Measurements from ENCODE around the gene PRRC2C. TPM values are rescaled to one million over a fixed set of nuclear protein-coding genes. Genes with fewer than 3 reads are reported as not detected.

PRRC2C gene
- polyA plus RNA-seq, 1 donor from 2014 or later = 42.4 TPM

DNA sequence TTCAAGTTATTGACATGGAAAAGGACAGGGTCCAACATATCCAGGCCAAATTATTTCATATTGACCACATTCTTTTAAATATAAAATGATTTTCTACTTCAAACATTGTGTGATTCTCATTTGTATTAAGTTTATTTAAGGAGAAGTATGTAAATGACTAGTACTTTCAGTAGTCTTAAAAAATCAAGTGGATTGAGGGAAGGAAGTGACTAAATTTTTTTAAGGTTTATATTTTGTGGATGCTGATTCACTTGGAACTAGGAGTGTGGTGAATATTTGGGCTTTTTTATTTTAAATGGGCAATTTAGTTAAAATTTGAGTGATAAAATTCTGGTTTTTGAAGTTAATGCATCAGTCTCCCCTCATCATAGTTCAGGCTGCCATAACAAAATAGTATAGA lies 10.1 kb downstream of the PRRC2C start:
- H4K20me1 ChIP-seq (ENCODE audit: insufficient read depth) = peaks cover 16% of the 10 kb centered on the region
- H2AFZ ChIP-seq (ENCODE audit: low read depth, low read length) = no peak overlapping the region
- no peak overlapping the region for H3K9ac ChIP-seq (ENCODE audit: low read length)
- H3K79me2 ChIP-seq (replicated peaks; ENCODE audit: insufficient read depth, low read length) = peaks cover 98% of the 10 kb centered on the region
- H3F3A ChIP-seq (ENCODE audit: insufficient read depth, low read length, poor library complexity, severe bottlenecking) = no peaks in the 10 kb centered on the region
- TF ChIP-seq MXI1 (conservative IDR thresholded peaks at IDR 0.05; ENCODE audit: poor library complexity, severe bottlenecking) = no peak
- TF ChIP-seq SMC3 (conservative IDR thresholded peaks at IDR 0.05; ENCODE audit: poor library complexity) = no peak
- TF ChIP-seq, protein P1, sequence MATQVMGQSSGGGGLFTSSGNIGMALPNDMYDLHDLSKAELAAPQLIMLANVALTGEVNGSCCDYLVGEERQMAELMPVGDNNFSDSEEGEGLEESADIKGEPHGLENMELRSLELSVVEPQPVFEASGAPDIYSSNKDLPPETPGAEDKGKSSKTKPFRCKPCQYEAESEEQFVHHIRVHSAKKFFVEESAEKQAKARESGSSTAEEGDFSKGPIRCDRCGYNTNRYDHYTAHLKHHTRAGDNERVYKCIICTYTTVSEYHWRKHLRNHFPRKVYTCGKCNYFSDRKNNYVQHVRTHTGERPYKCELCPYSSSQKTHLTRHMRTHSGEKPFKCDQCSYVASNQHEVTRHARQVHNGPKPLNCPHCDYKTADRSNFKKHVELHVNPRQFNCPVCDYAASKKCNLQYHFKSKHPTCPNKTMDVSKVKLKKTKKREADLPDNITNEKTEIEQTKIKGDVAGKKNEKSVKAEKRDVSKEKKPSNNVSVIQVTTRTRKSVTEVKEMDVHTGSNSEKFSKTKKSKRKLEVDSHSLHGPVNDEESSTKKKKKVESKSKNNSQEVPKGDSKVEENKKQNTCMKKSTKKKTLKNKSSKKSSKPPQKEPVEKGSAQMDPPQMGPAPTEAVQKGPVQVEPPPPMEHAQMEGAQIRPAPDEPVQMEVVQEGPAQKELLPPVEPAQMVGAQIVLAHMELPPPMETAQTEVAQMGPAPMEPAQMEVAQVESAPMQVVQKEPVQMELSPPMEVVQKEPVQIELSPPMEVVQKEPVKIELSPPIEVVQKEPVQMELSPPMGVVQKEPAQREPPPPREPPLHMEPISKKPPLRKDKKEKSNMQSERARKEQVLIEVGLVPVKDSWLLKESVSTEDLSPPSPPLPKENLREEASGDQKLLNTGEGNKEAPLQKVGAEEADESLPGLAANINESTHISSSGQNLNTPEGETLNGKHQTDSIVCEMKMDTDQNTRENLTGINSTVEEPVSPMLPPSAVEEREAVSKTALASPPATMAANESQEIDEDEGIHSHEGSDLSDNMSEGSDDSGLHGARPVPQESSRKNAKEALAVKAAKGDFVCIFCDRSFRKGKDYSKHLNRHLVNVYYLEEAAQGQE (IDR thresholded peaks at IDR 0.05; ENCODE audit: borderline replicate concordance) = no peak
- TF ChIP-seq TAF1 (IDR thresholded peaks at IDR 0.05; ENCODE audit: low read depth) = no peak
- TF ChIP-seq, protein P2, sequence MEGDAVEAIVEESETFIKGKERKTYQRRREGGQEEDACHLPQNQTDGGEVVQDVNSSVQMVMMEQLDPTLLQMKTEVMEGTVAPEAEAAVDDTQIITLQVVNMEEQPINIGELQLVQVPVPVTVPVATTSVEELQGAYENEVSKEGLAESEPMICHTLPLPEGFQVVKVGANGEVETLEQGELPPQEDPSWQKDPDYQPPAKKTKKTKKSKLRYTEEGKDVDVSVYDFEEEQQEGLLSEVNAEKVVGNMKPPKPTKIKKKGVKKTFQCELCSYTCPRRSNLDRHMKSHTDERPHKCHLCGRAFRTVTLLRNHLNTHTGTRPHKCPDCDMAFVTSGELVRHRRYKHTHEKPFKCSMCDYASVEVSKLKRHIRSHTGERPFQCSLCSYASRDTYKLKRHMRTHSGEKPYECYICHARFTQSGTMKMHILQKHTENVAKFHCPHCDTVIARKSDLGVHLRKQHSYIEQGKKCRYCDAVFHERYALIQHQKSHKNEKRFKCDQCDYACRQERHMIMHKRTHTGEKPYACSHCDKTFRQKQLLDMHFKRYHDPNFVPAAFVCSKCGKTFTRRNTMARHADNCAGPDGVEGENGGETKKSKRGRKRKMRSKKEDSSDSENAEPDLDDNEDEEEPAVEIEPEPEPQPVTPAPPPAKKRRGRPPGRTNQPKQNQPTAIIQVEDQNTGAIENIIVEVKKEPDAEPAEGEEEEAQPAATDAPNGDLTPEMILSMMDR (IDR thresholded peaks at IDR 0.05; ENCODE audit: poor library complexity, severe bottlenecking) = no peak
- no peak for TF ChIP-seq POLR2AphosphoS5 (IDR thresholded peaks at IDR 0.05)
- TF ChIP-seq EZH2 (IDR thresholded peaks at IDR 0.05; ENCODE audit: borderline replicate concordance, insufficient read depth, low read length, poor library complexity, severe bottlenecking) = no peak
- no peak for TF ChIP-seq RAD21 (conservative IDR thresholded peaks at IDR 0.05)
- TF ChIP-seq EP300 (conservative IDR thresholded peaks at IDR 0.05; ENCODE audit: poor library complexity, severe bottlenecking) = no peak
- H3K27ac ChIP-seq (ENCODE audit: low read length) = no peak overlapping the region
- no peaks in the 10 kb centered on the region for H3K9me3 ChIP-seq (ENCODE audit: low read length)
- no peak overlapping the region for H3K4me3 ChIP-seq (ENCODE audit: low read length)
- no peaks in the 10 kb centered on the region for H3K36me3 ChIP-seq (ENCODE audit: insufficient read depth, low read length)
- no peak overlapping the region for H3K4me2 ChIP-seq (ENCODE audit: low read length)
- H3K27me3 ChIP-seq (ENCODE audit: insufficient read depth, low read depth, low read length) = no peaks in the 10 kb centered on the region
- no peaks in the 10 kb centered on the region for H3K9me2 ChIP-seq (ENCODE audit: insufficient read depth, low read length)

DNA sequence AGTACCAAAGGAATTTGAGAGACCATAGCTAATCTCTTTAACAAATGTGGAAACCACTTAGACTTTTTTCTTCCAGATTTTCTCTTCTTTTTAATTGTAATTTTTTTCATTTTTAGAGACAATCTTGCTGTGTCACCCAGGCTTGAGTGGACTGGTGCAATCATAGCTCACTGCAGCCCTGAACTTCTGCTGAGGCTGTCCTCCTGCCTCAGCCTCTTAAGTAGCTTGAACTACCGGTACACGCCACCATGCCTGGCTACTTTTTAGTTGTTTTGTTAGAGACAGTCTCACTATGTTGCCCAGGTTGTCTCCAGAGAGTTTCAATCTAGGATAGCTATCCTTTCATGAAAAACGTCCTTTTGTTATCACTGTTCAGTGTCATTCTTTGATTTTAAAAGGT lies 15.0 kb downstream of the PRRC2C start:
- Histone ChIP-seq H3F3A (ENCODE audit: insufficient read depth, low read length, poor library complexity, severe bottlenecking) (no peaks in the 10 kb centered on the region), H3K27me3 (ENCODE audit: insufficient read depth, low read depth, low read length) (no peaks in the 10 kb centered on the region), H3K9me2 (ENCODE audit: insufficient read depth, low read length) (no peaks in the 10 kb centered on the region), H3K9ac (ENCODE audit: low read length) (no peak overlapping the region), H3K4me3 (ENCODE audit: low read length) (no peak overlapping the region), H3K79me2 (replicated peaks; ENCODE audit: insufficient read depth, low read length) (peaks cover 98% of the 10 kb centered on the region), H3K9me3 (ENCODE audit: low read length) (no peaks in the 10 kb centered on the region), H4K20me1 (ENCODE audit: insufficient read depth) (peaks cover 13% of the 10 kb centered on the region), H3K36me3 (ENCODE audit: insufficient read depth, low read length) (no peaks in the 10 kb centered on the region), H2AFZ (ENCODE audit: low read depth, low read length) (no peak overlapping the region), H3K4me2 (ENCODE audit: low read length) (no peak overlapping the region), H3K27ac (ENCODE audit: low read length) (no peak overlapping the region)
- TF ChIP-seq SMC3 (conservative IDR thresholded peaks at IDR 0.05; ENCODE audit: poor library complexity) (no peak), RAD21 (conservative IDR thresholded peaks at IDR 0.05) (no peak), EP300 (conservative IDR thresholded peaks at IDR 0.05; ENCODE audit: poor library complexity, severe bottlenecking) (no peak), MXI1 (conservative IDR thresholded peaks at IDR 0.05; ENCODE audit: poor library complexity, severe bottlenecking) (no peak), POLR2AphosphoS5 (IDR thresholded peaks at IDR 0.05) (no peak), EZH2 (IDR thresholded peaks at IDR 0.05; ENCODE audit: borderline replicate concordance, insufficient read depth, low read length, poor library complexity, severe bottlenecking) (no peak), TAF1 (IDR thresholded peaks at IDR 0.05; ENCODE audit: low read depth) (no peak)
- TF ChIP-seq, protein P1 (IDR thresholded peaks at IDR 0.05; ENCODE audit: borderline replicate concordance) = no peak
- TF ChIP-seq, protein P2 (IDR thresholded peaks at IDR 0.05; ENCODE audit: poor library complexity, severe bottlenecking) = no peak
